Measurements from ENCODE around the gene PPP1R36.
"Not testable (repeated sequence)": the region's sequence is repeated elsewhere in the genome, so short reads cannot be mapped to it uniquely, and the experiment has no call there.

Gene PPP1R36

DNA sequence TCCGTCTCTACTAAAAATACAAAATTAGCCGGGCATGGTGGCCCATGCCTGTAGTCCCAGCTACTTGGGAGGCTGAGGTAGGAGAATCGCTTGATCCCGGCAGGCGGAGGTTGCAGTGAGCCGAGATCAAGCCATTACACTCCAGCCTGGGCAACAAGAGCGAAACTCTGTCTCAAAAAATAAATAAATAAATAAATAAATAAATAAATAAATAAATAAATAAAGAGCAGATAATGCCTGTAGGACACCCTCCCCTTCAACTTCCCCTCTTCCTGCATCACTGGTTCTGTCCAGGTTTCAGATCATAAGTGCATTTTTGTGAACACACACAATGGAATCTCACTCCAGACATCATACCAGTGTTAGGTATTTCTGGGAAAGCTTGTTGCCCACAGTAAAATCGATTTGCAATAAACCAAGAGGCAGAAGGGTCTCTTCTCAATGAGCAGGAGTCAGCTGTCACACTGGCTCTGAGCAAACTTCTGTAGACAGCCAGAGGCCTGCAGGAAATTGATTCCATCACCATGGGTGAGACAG, 68.2 kb downstream of the PPP1R36 start:
- FAIRE-seq = not testable (repeated sequence)

DNA sequence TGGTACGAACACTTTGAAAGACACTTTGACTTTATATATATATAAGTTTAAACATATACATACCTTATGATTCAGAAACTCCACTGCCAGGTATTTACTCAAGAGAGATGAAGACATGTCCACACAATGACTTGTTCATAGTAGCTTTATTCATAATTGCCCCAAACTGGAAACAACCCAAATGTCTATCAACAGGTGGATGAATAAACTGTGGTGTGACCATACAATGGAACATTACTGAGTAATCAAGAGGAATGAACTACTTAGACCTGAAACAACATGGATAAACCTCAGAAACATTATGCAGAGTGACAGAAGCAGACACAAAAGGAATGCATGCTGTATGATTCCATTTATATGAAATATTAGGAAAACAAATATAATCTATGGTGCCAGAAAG, 71.1 kb downstream of the PPP1R36 start:
- no peak for FAIRE-seq

DNA sequence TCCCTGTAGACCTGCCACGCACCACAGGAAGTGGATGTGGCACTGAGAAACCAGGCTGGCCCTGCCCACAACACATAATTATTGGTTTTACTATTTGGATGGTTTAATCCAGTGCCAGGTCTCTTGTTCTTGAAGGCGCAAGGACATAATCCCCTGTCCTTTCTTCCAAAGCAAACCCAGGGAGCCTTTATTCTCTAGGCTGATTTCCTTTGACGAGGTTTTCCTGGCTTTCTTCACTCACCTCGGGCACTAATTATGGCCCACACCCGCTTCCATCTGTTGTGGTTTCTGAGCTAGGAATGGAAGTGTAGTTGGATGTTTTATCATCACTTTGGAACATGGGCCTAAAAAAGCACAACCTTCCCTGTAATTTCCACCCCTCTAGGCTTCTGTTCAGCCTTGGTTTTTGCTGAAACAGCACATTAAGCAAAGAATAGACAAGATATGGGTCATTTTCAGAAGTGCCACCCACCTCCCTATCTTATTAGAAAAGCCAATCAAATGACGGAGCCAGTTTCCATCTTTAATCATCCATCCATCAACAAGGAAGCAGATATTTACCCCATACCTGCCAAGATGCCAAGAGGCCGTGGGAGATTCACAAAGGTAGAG, 73.9 kb downstream of the PPP1R36 start:
- FAIRE-seq = no peak

DNA sequence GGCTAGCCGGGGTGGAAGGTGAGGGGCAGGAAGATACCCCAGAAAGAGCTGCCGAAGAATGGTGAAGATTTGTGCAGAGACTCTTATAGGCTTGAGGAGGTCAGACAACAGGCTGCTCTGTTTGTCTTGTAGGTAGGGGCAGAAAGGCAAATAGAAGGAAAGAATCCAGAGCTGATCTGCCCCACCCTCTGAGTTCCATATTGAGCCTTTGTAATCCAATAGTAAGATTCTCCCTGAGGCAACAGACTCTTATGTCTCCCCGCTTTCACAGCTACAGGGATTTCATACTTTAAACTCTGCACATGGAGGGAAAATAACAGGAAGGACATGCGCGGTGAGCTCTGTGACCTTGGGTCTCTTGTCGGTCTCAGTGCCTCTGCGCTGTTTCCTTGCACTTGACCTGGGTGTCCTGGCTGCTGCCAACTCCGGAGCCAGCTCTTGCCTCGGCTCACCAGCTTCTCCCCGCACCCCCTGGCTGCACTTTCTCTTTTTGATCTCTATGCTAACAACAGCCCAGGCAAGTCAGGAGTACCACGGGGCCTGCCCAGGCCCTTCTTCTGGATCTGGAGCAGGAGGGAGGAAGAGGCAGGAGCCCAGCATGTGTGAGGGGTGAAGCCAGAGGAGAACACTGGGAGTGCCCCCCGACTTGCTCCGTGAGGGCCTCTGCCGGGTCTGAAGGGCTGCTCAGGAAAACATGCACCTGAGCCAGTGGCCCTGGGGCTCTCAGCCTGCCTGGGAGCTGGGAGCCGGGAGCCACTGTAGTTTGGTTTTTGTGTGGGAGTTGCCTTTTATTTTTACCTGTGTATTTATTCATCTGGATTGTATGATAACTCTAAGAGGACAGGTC, 75.8 kb downstream of the PPP1R36 start:
- FAIRE-seq = no peak

DNA sequence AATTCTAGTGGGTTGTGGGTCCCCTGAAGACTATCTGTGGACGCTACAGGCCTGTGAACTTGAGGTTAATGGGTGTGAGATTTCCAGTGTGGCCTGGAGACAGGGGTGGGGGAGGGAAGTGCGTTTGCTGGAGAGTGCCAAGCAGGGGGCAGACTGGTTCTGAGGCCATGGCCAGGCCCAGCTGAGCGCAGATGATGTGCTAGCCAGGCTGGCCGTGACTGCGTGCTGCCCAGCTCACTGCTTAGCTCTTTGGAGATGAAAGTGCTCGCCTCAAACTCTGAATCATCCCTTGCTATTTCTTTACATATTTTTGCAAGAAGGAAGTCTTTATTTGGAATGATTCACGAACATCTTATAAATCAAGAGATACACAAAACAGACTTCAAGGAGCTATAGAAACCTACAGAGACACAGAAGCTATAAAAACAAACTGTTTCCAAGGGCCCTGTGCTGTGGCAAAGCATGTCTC, 79.2 kb downstream of the PPP1R36 start:
- FAIRE-seq = no peak

DNA sequence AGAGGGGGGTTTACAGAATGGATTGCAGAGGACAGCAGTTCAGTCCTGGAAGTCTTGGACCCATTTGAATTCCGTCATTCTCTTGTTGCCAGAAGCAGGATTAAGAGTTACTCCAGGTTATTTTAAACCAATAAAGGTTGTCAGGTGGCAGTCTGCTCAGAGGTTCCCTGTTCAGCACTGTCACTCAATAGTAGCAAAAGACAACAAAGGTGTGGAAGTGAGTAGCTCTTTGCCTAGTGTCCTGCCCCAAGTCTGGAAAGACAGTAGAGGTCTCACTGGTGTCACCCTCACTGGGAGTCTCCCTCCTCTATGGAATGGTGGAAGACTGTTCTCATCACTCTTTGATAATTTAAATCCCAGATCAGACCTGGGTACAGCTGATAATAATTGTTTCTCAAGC, 81.0 kb downstream of the PPP1R36 start:
- no peak for FAIRE-seq

DNA sequence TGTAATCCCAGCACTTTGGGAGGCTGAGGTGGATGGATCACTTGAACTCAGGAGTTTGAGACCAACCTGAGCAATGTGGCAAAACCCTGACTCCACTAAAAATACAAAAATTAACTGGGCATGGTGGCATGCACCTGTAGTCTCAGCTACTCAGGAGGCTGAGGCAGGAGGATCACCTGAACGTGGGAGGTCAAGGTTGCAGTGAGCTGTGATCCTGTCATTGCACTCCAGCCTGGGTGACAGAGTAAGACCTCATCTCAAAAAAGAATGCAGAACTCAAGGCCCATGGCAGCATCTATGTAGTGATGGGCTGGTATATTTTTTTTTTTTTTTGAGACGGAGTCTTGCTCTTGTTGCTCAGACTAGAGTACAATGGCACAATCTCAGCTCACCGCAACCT, 81.5 kb downstream of the PPP1R36 start:
- not testable (repeated sequence) for FAIRE-seq

DNA sequence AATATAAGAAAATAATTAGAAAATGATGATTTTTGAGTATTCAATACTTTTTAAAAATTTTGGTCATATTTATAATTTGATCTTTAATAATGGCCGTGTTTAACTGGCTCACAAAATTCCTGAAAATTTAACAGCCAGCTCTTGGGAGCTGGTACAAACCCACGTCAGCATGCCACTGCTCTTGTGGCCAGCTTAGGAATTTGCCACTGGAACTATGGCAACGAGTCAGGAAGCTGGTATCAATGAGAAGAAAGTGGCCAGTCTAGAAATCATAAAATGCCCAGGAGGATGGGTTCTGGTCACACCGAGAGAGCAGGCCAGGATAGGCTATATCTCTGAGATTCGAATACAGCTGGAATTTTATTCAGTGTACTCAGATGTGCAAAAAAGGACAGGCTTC, 82.3 kb downstream of the PPP1R36 start:
- FAIRE-seq = no peak

DNA sequence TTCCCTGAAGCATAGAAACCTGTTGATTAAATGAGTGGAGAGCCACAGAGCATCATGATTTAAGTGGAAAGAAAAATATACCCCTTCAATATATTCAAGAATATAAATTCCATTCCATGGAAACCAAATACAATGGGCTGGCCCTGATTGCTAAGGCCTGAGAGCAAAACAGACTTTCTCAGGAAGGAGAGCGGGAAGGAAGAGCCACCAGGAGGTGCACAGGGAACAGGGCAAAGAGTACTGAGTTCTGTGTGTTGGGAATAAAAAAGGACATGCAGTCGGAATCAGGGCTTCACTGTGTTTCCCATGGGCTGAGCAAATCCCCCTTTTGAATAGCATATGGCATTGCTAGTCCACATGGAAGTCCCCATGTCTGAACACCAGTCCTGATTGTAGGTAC, 84.8 kb downstream of the PPP1R36 start:
- FAIRE-seq = no peak

DNA sequence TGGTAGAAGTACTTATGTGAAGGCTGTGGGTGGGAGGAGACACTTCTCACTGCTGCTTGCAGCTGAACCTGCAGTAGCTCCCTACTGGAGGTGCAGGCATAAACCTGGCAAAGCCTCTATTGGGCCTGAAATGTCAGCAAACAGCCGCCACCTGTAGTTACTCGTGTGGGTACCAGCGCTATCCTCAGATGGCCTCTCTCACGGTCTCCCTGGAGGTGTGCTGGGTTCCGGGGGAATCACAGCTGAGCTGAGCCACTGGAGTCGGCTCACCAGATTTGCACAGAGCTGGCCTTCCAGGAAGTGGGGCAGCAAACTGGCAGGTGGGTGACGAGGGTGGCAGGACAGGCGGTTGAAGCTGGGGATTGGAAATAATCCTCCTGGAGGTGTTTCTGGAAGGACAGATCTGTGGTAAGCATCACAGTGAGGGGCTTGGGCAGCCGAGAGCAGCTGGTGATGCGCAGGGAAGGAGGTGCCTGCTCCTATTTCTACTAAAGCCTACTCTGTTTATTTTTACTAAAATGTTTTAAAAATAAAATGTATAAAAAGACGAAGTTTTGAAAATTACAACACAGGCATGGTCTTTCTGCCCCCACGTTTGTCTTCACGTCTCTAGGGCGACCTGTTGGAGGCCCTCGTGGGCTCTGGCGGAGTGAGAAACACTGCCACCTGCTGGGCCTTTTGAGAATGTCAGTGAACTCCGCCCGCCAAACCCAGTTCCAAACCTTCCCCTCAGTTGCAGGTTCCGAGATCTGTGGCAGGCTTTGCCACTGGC, 86.6 kb downstream of the PPP1R36 start:
- peak; percentile 23 for FAIRE-seq

DNA sequence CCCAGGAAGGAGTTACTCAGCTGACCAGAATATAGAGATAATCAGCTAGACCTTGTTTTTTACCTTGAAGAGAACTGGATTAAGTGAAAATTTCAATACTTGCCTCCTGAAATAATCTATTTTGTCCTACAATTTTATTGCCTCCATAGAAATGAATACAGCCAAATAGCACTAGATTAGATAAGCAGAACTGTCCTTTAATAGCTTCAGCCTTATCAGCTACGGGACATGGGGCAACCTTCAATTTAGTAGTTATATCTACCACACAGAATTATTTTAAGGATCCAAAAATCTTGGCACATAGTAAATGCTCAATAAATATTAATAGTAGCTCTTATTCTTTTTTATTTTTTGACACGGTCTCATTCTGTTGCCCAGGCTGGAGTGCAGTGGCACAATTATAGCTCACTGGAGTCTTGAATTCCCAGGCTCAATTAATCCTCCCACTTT, 87.2 kb downstream of the PPP1R36 start:
- FAIRE-seq = no peak

DNA sequence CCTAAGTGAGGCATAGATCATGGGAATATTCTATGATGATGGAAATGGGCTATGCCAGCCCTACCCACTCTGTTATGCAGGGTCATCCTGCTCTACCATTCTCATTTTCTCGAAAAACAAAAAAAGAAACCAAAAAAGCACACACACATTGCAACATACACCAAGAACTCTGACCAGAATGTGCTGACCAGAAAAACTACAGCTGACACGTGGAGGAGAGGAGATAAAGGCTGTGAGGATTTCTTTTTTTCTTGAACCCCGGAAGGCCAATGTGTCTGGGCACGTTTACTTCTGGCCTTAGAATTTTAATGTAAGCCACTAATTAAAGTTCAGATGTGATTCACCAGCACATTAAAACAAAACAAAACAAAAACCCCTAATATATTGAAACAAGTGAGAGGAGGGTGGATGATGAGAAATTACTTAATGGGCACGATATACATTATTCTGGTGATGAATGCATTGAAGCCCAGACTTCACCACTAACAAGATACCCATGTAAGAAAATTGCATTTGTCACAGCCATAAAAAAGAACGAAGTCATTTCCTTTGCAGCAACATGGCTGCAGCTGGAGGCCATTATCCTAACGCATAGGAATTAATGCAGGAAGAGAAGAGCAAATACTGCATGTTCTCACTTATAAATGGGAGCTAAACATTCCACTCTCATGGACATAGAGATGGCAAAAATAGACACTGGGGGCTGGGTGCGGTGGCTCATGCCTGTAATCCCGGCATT, 88.1 kb downstream of the PPP1R36 start:
- FAIRE-seq = no peak

DNA sequence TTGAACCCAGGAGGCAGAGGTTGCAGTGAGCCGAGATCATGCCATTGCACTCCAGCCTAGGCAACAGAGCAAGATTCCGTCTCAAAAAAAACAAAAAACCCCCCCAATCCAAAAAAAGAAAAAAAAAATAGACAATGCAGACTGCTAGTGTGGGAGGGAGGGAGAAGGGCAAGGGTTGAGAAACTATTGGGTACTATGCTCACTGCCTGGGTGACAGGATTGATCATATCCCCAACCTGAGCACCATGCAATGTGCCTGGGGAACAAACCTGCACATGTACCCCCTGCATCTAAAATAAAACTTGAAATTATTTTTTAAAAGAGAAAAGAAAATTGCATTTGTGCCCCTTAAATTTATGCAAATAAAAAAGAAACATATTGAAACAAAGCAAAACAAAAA, 88.9 kb downstream of the PPP1R36 start:
- no peak for FAIRE-seq
